Progenitor cell of endocrine pancreas (in vitro differentiated cells): ENCODE results near the gene UPK3A. TPM values are rescaled to one million over a fixed set of nuclear protein-coding genes. Genes with fewer than 3 reads are reported as not detected.

ENCODE experiments used
- DNase-seq: peaks from one replicate; pipeline ENCODE4 v3.0.0; 2021; ENCODE audit warnings: low spot score; ENCODE audit not compliant: unreplicated experiment
- H3K27ac Mint-ChIP-seq: 2 replicates; pipeline ENCODE4 v1.8.0; 2021; ENCODE audit warnings: mild to moderate bottlenecking, moderate library complexity, mixed read lengths
- H3K27me3 Mint-ChIP-seq: 2 replicates; pipeline ENCODE4 v1.8.0; 2021; ENCODE audit warnings: mixed read lengths
- H3K36me3 Mint-ChIP-seq: 2 replicates; pipeline ENCODE4 v1.8.0; 2022; ENCODE audit warnings: mixed read lengths; ENCODE audit not compliant: insufficient read depth
- H3K4me1 Mint-ChIP-seq: 2 replicates; pipeline ENCODE4 v1.8.0; 2021; ENCODE audit warnings: low read depth, mixed read lengths
- H3K4me3 Mint-ChIP-seq: 2 replicates; pipeline ENCODE4 v1.8.0; 2021; ENCODE audit warnings: low read depth, mild to moderate bottlenecking, moderate library complexity, mixed read lengths
- H3K9me3 Mint-ChIP-seq: 2 replicates; pipeline ENCODE4 v1.8.0; 2021; ENCODE audit warnings: low read depth, mixed read lengths
- total RNA-seq: library from RNA; stranded (reverse); gene quantifications from 2 replicates; pipeline ENCODE4 v1.2.1, GENCODE V29; 2021
- TF ChIP-seq, protein P1 (sequence below): fragments of 200-600 bp; sonication (generic); IDR thresholded peaks from one replicate; pipeline ENCODE4 v1.5.0; 2021; ENCODE audit warnings: antibody characterized with exemption, mild to moderate bottlenecking; ENCODE audit not compliant: unreplicated experiment

UPK3A gene
- total RNA-seq, 1 donor from 2014 or later: 0.57 TPM

GRCh38 chr22:45278125-45278524 lies 6.6 kb upstream of the UPK3A start:
- Mint-ChIP-seq H3K4me3 (no peak overlapping the region), H3K4me1 (peaks cover 9% of the 10 kb centered on the region)

DNA sequence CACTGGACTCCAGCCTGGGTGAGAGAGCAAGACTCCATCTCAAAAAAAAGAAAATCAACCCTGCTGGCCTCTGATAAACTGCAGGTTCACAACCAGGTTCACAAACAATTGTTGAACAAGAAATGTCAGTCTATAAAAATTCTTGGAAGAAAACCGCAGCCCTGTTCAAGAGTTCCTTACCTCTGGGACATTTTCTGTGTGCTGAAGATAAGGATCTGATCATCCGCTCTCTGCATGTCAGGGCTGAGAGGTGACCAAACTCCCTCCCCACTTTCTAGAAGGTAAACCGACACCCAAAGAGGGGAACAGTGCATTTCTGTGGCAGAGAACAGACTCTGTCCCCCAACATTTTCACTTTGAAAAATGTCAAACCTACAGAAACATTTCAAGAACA lies 4.2 kb upstream of the UPK3A start:
- no peak for DNase-seq
- H3K27ac Mint-ChIP-seq: no peak overlapping the region
- peaks cover 39% of the 10 kb centered on the region for H3K27me3 Mint-ChIP-seq
- no peaks in the 10 kb centered on the region for H3K36me3 Mint-ChIP-seq
- TF ChIP-seq, protein P1, sequence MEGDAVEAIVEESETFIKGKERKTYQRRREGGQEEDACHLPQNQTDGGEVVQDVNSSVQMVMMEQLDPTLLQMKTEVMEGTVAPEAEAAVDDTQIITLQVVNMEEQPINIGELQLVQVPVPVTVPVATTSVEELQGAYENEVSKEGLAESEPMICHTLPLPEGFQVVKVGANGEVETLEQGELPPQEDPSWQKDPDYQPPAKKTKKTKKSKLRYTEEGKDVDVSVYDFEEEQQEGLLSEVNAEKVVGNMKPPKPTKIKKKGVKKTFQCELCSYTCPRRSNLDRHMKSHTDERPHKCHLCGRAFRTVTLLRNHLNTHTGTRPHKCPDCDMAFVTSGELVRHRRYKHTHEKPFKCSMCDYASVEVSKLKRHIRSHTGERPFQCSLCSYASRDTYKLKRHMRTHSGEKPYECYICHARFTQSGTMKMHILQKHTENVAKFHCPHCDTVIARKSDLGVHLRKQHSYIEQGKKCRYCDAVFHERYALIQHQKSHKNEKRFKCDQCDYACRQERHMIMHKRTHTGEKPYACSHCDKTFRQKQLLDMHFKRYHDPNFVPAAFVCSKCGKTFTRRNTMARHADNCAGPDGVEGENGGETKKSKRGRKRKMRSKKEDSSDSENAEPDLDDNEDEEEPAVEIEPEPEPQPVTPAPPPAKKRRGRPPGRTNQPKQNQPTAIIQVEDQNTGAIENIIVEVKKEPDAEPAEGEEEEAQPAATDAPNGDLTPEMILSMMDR: no peak
- no peak overlapping the region for H3K4me3 Mint-ChIP-seq
- peaks cover 5% of the 10 kb centered on the region for H3K4me1 Mint-ChIP-seq
- no peaks in the 10 kb centered on the region for H3K9me3 Mint-ChIP-seq

More at GRCh38 chr22:45278125-45278524, 6.6 kb upstream of the UPK3A start:
- H3K27me3 Mint-ChIP-seq: peaks cover 27% of the 10 kb centered on the region
- no peaks in the 10 kb centered on the region for H3K36me3 Mint-ChIP-seq
- H3K27ac Mint-ChIP-seq: no peak overlapping the region
- DNase-seq: no peak
- TF ChIP-seq, protein P1: no peak
- H3K9me3 Mint-ChIP-seq: no peaks in the 10 kb centered on the region

DNA sequence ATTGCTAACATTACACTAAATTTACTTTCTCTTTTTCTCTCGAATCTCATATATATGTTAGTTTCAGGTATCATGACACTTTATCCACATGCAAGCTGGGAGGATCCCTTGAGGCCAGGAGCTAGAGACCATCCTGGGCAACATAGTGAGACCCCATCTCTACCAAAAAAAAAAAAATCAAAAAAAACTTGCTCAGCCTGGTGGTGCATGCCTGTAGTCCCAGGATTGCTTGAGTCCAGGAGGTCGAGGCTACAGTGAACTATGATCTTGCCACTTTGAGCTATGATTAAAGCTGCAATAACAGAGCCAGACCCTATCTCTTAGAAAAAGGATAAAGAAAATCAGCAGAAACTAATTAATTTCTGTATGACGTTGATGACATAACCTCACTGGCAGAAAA lies 3.7 kb upstream of the UPK3A start:
- H3K4me1 Mint-ChIP-seq: peaks cover 6% of the 10 kb centered on the region

DNA sequence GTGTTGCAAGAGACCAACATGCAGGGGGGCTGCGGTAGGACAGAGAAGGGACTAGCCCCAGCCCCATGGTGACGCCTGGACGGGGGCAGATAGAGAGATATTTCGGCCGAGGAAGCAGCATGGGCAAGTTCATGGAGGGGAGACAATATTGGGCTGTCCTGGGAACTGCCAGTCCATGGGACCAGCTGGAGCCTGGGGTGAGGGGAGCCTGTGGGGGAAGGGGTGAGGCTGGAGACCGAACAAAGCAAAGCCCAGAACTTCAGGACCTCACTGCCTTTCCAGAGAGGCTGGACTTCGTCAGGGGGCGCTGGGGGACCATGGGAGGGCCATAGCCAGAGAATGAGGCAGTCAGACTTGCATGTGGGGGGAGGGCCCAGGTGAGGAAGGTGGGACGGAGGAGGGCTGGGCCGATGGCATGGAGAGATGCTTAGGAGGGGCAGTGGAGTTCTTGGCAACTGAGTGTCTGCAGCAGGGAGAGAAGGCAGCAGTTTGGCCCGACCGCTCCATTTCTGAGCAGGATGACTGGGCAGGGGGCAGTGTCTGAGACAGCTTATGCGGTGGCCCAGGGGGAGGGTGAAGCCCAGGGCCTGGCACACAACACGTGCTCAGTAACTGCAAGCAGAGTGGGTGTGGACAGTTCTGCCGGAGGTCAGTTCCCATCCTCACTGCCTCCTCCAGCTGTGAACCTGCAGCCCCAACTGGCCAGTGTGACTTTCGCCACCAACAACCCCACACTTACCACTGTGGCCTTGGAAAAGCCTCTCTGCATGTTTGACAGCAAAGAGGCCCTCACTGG lies 712 bp downstream of the UPK3A start:
- Mint-ChIP-seq H3K27ac (peak overlapping the region; percentile 49), H3K36me3 (no peaks in the 10 kb centered on the region), H3K4me3 (peak overlapping the region; percentile 70), H3K9me3 (no peaks in the 10 kb centered on the region), H3K27me3 (peaks cover 52% of the 10 kb centered on the region), H3K4me1 (peaks cover 6% of the 10 kb centered on the region)
- peak; percentile 25 for DNase-seq
- TF ChIP-seq, protein P1: no peak

More for the DNA sequence above, 3.7 kb upstream of the UPK3A start:
- Mint-ChIP-seq H3K4me3 (no peak overlapping the region), H3K36me3 (no peaks in the 10 kb centered on the region), H3K27ac (no peak overlapping the region), H3K9me3 (no peaks in the 10 kb centered on the region), H3K27me3 (peaks cover 41% of the 10 kb centered on the region)
- no peak for DNase-seq
- TF ChIP-seq, protein P1: no peak

DNA sequence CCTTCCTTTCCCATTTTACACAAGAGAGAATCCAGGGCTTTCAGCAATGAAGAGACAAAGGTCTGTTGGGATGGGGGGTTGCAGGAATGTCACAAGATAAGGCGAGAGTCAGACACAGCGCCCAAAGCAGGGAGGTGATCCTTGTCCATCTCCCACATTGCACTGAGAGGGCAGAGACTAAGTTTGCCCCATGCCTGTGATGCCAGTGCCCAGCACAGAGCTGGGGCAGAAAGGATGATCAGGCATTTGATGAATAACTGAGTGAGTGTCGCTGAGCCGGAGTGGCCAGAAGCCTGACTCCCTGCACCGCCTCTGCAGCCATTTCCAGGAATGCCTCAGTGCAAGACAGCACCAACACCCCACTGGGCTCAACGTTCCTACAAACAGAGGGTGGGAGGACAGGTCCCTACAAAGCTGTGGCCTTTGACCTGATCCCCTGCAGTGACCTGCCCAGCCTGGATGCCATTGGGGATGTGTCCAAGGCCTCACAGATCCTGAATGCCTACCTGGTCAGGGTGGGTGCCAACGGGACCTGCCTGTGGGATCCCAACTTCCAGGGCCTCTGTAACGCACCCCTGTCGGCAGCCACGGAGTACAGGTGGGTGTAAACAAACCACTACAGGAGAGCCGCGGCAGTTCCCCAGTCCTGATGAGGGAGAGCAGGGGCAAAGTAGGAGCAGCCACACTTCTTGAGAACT lies 2.3 kb downstream of the UPK3A start:
- Mint-ChIP-seq H3K9me3 (no peaks in the 10 kb centered on the region), H3K36me3 (no peaks in the 10 kb centered on the region), H3K27ac (no peak overlapping the region), H3K4me1 (peaks cover 6% of the 10 kb centered on the region), H3K27me3 (peaks cover 41% of the 10 kb centered on the region), H3K4me3 (no peak overlapping the region)
- TF ChIP-seq, protein P1: no peak
- DNase-seq: no peak
